ENCODE data around the gene SLC9B1.

SLC9B1 gene, protein sequence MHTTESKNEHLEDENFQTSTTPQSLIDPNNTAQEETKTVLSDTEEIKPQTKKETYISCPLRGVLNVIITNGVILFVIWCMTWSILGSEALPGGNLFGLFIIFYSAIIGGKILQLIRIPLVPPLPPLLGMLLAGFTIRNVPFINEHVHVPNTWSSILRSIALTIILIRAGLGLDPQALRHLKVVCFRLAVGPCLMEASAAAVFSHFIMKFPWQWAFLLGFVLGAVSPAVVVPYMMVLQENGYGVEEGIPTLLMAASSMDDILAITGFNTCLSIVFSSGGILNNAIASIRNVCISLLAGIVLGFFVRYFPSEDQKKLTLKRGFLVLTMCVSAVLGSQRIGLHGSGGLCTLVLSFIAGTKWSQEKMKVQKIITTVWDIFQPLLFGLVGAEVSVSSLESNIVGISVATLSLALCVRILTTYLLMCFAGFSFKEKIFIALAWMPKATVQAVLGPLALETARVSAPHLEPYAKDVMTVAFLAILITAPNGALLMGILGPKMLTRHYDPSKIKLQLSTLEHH

DNA sequence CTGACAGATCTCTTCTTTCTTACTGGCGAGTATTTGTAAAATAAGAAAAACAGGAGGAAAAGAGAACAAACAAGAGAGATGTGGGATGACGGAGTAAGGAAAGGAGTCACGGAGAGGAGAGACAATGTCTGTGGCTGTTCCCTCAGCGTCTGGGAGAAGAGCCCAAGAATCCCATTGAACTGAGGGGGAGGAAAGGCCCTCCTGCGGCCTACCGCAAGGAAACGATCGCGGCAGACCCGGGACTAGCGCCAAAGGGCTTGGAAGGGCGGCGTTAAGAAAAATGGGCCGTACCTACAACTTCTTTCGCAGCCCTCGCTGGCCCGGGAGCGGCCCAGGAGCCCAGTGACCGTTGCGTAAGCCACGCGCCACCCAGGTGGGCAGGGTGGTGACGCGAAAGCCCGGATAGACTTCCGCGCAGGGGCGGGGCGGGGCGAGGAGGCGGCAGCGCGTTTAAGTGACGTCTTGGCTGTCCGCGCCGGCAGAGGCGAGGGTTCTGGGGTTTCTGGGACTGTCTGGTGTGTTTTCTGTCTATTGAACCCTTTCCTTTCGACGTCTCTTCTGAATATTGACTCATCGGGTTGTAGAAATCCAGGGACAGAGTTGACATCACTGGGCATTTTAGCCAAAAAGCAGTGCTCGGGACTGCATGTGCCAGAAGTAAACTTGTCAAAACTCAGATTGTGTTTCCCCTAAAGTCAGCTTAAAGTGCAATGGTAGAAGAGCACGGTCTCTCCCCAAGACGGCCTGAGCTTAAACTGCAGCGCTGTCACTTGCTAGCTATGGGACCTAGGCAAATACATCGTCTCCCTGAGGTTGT is at the start of gene SLC9B1:
Gene SLC9B1, minus strand, starts transcription at position 398 of the 817 bp plus-strand sequence. CDS start 27,994 bp downstream, outside the sequence.
- DNase-seq (ENCODE audit: low read depth in 2 of 2): peak; percentile 88 to 92

GRCh38 chr4:103067841-103068547 is 48.5 kb upstream of the SLC9B1 start:
- no peak for DNase-seq (ENCODE audit: low read depth in 2 of 2)

DNA sequence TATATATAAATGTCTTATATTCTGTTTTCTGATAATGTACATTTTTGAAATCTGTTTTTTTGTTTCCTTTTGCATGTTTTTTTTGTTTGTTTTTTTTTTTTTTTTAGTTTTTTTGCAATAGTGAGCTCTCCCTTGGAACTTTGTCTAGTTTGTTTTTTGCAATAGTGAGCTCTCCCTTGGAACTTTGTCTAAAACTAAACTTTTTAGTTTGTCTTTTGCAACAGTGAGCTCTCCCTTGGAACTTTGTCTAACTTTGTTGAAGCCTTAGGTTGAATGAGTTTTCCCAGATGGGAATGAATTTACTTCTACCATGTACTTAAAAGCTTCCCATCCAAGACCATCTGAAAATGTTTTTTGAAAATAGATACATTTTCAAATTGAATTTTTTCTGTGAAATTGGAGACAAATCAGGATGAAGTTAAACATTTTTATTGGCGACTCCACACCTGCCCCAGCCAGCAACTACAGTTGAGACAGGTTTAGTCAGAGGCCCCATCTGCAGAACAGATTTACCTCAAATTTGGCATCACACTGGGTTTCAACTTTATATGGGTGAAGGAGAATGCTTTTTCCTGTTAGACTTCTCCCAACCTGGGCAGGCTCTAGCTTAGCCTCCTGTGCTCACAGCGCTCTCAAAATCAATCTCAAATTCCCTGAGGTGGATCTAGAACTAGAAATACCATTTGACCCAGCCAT is 41.1 kb upstream of the SLC9B1 start:
- no peak for DNase-seq (ENCODE audit: low read depth in 2 of 2)

DNA sequence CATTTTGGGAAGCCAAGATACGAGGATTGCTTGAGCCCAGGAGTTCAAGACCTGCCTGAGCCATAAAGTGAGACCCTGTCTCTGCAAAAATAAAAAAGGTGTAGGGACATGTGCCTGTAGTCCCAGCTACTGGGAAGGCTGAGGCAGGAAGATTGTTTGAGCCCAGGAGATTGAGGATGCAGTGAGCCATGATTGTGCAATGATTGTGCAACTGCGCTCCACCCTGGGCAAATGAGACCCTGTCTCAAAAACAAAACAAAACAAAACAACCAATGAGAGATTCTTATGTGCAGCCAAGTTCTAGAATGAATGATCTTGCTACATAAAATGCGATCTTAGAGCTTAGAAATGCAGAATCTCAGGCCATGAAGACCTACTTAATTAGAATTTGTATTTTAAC is 34.5 kb upstream of the SLC9B1 start:
- no peak for DNase-seq (ENCODE audit: low read depth in 2 of 2)

DNA sequence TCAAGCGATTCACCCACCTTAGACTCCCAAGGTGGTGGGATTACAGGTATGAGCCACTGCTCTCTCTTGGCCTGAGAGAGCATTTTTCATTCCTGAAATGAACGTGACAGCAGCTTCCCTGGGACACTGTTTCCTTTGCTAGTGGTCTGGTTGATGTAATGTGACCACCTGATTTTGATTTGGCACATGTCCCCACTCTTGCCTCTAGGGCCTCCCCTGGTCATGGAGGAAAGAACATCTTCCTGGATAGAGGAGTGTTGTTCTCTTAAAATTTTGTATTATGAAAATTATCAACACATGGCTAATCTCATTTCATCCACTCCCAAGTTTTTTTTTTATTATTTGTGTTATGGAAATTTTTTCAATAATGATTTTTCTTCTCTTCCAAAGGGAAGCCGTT is 33.3 kb upstream of the SLC9B1 start:
- no peak for DNase-seq (ENCODE audit: low read depth in 2 of 2)

- DNase-seq (ENCODE audit: low read depth in 2 of 2): no peak
These were observed 32.6 kb upstream of the SLC9B1 start for GRCh38 chr4:103052145-103052544.

- no peak for DNase-seq (ENCODE audit: low read depth in 2 of 2)
These were observed 31.4 kb upstream of the SLC9B1 start for GRCh38 chr4:103050736-103051436.

GRCh38 chr4:103046416-103047290 is 27.1 kb upstream of the SLC9B1 start:
- no peak for DNase-seq (ENCODE audit: low read depth in 2 of 2)

DNA sequence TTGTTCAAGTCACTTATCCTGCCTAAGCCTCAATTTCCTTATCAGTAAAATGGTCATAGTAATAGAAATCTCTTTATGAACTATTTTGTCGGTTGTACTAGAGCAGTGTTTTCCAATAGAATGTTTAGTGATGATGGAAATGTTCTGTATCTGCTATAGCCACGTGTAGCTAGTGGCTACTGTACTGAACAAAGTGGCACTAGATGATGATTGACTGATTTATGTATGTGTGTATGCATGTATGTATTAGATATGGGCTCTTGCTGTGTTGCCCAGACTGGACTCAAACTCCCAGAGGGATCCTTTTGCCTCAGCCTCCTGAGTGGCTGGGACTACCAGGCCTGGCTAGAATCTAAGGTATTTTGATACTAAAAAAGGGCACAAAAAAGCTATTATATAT is 24.7 kb upstream of the SLC9B1 start:
- no peak for DNase-seq (ENCODE audit: low read depth in 2 of 2)

GRCh38 chr4:103036169-103036568 is 16.7 kb upstream of the SLC9B1 start:
- DNase-seq (ENCODE audit: low read depth in 2 of 2): no peak

DNA sequence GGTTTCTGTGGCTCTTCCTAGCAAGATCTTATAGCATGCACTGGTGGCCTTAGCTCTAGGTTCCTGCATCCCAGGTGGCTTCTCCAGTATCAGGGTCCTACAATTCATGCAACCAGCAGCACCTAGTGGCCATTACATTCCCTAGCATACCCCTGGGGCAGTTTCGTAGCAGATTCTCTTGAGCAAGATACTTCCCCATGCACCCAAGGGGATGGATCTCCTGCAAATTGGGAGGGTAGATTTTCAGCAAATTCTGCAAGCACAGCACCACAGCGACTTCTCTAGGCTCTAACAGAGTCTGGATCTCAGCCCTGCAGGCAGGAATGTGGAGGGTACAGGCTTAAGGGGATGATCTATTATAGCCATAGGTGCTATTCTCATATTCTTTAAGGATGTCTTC is 13.1 kb upstream of the SLC9B1 start:
- no peak for DNase-seq (ENCODE audit: low read depth in 2 of 2)

GRCh38 chr4:103030791-103031190 is 11.3 kb upstream of the SLC9B1 start:
- no peak for DNase-seq (ENCODE audit: low read depth in 2 of 2)

GRCh38 chr4:103029300-103029699 is 9.8 kb upstream of the SLC9B1 start:
- DNase-seq (ENCODE audit: low read depth in 2 of 2): no peak

DNA sequence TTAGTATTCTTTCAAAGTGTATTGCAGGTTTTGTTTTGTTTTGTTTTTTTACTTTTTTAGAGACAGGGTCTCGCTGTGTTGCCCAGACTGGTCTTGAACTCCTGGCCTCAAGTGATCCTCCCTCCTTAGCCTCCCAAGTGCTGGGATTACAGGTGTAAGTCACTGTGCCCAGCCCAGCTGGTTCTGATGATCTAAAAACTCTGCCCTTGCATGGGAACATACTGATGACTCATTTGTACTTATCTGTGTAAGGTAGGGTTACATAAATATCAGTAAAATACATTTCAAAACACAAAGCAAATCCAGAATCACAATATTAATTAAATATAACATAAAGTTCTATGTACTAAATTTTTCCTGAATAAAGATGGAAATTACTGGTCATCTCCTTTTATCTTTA is 7.4 kb upstream of the SLC9B1 start:
- DNase-seq (ENCODE audit: low read depth in 2 of 2): no peak

DNA sequence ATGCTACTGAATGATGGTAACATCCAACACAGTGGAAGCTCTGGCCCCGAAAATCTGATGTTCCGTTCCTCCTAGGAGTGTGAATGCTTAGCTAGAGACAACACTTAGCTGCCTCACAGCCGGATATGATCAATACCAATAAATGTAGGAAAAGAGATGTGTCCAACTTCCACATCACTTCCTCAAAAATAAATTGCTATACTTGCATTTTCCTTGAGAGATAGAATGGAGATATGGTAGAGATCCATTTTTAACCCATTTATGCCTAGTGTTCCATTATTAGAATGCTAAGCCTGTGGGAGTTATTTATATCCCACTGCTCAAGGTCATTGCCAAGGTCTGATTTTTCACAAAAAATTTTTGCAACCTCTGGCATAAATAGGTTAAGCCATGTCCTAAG is 5.5 kb upstream of the SLC9B1 start:
- DNase-seq (ENCODE audit: low read depth in 2 of 2): no peak

GRCh38 chr4:103021120-103021519 is 1.6 kb upstream of the SLC9B1 start:
- DNase-seq (ENCODE audit: low read depth in 2 of 2): no peak

GRCh38 chr4:103018391-103019307 is 856 bp downstream of the SLC9B1 start:
- DNase-seq (ENCODE audit: low read depth in 2 of 2): no peak

DNA sequence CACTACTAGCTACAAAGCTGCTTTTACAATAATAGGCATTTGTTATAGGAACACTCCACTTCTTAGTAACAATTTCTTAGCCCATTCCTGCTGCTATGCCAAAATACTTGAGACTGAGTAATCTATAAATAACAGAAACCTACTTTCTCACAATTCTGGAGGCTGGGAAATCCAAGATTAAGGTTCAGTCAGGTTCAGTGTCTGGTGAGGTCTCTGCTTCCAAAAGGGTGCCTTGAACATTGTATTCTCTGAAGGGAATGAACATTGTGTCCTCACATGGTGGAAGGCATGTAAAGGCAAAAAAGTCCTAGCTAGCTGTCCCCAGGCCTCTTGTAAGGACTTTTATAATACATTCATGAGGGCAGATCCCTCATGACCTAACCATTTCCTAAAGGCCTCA is 7.0 kb downstream of the SLC9B1 start:
- no peak for DNase-seq (ENCODE audit: low read depth in 2 of 2)

GRCh38 chr4:103012060-103012459 is 7.4 kb downstream of the SLC9B1 start:
- DNase-seq (ENCODE audit: low read depth in 2 of 2): no peak
